ENCODE results near the gene DAB2IP. TPM values are rescaled to one million over a fixed set of nuclear protein-coding genes. Genes with fewer than 3 reads are reported as not detected.

The DAB2IP gene
- total and polyA plus RNA-seq, 4 donors = 19.4 to 75.0 (median 28.7) TPM

DNA sequence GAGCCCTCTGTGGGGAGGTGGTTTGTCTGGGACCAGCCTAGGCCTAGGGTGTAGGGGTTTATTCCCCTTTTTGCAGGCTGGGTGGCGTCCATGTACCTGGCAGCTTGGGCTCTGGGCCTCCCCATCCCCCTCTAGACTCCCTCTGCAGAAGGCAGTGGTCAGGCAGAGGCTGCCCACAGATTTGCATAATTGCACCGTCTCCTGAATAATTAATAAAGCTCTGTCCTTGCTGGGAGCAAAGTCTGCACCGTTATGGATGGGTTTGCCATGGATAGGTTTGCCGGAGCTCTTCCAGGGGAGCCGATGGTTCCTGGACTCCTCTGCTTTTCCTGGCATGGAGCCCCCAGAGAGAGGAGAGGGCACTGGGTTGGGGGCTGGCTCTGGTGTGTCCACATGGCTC, 60.4 kb downstream of the DAB2IP start:
- no peak overlapping the region for H3K4me3 ChIP-seq
- ATAC-seq (ENCODE audit: insufficient read depth, low FRiP score) (no peak), DNase-seq (no peak)
- H3K4me1 ChIP-seq (ENCODE audit: control insufficient read depth in 5 of 5, insufficient read depth in 5 of 5, low read length in 5 of 5) = peaks cover 0 to 25% (median 4%) of the 10 kb centered on the region in 5 donors
- H3K9me3 ChIP-seq (ENCODE audit: control insufficient read depth in 4 of 4, insufficient read depth in 3 of 4, low read length in 3 of 4) = no peaks in the 10 kb centered on the region
- H3K36me3 ChIP-seq (ENCODE audit: control insufficient read depth in 4 of 4, insufficient read depth in 4 of 4, low read length in 4 of 4) = peaks cover 0 to 2% (median under 1%) of the 10 kb centered on the region in 4 donors
- no peaks in the 10 kb centered on the region for H3K27me3 ChIP-seq (ENCODE audit: control insufficient read depth in 3 of 3, insufficient read depth in 3 of 3, low read length in 2 of 3)
- TF ChIP-seq, protein P1, sequence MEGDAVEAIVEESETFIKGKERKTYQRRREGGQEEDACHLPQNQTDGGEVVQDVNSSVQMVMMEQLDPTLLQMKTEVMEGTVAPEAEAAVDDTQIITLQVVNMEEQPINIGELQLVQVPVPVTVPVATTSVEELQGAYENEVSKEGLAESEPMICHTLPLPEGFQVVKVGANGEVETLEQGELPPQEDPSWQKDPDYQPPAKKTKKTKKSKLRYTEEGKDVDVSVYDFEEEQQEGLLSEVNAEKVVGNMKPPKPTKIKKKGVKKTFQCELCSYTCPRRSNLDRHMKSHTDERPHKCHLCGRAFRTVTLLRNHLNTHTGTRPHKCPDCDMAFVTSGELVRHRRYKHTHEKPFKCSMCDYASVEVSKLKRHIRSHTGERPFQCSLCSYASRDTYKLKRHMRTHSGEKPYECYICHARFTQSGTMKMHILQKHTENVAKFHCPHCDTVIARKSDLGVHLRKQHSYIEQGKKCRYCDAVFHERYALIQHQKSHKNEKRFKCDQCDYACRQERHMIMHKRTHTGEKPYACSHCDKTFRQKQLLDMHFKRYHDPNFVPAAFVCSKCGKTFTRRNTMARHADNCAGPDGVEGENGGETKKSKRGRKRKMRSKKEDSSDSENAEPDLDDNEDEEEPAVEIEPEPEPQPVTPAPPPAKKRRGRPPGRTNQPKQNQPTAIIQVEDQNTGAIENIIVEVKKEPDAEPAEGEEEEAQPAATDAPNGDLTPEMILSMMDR (IDR thresholded peaks at IDR 0.05; ENCODE audit: control extremely low read depth, extremely low read depth) = no peak
- WGBS, 2 donors = 89 to 93% methylated on average over 5 of the region's 5 CpGs
- H3K9ac ChIP-seq (ENCODE audit: insufficient read depth in 1 of 2, low read length in 2 of 2) = no peak overlapping the region
- no peak overlapping the region for H3K27ac ChIP-seq (ENCODE audit: low read depth in 1 of 2, low read length in 1 of 2)

DNA sequence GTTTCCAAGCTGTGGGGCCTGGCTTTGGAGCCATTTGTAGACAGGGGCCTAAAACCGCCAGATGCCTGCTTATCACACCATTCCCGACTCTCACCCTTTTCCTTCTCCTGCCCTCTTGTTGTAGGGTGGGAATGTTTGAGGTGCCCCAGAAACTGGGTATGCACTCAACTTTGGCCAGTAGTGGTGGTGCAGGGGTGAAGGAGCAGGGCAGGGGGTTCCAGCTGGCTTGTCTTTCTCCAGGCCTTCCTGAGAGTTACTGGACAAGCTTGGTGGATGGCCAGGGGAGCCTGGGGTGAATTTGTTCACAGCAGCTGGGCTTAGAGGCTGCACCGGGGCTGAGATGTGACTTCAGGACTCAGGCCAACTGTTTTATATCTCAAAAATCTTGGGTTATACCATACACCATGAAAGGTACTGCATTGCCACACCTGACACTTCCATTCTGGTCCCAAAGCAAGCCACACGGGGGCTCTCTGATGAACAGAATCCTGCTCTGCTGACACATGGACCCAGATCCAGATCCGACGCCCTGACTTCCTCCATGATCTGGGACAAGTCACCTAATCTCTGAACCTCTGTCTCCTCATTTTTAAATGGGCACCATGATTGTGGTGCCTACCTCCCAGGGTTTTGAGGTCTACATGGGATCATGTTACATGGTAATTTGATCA, 62.1 kb downstream of the DAB2IP start:
- peaks cover 0 to 1% (median 0%) of the 10 kb centered on the region in 4 donors for H3K36me3 ChIP-seq (ENCODE audit: control insufficient read depth in 4 of 4, insufficient read depth in 4 of 4, low read length in 4 of 4)
- no peak for ATAC-seq (ENCODE audit: insufficient read depth, low FRiP score)
- H3K27me3 ChIP-seq (ENCODE audit: control insufficient read depth in 3 of 3, insufficient read depth in 3 of 3, low read length in 2 of 3) = no peaks in the 10 kb centered on the region
- no peaks in the 10 kb centered on the region for H3K9me3 ChIP-seq (ENCODE audit: control insufficient read depth in 4 of 4, insufficient read depth in 3 of 4, low read length in 3 of 4)
- no peak for DNase-seq
- H3K4me1 ChIP-seq (ENCODE audit: control insufficient read depth in 5 of 5, insufficient read depth in 5 of 5, low read length in 5 of 5) = peaks cover 0 to 37% (median 12%) of the 10 kb centered on the region in 5 donors
- H3K4me3 ChIP-seq = no peak overlapping the region
- TF ChIP-seq, protein P1 (IDR thresholded peaks at IDR 0.05; ENCODE audit: control extremely low read depth, extremely low read depth) = no peak
- no peak overlapping the region for H3K9ac ChIP-seq (ENCODE audit: insufficient read depth in 1 of 2, low read length in 2 of 2)
- H3K27ac ChIP-seq (ENCODE audit: low read depth in 1 of 2, low read length in 1 of 2) = no peak overlapping the region
- WGBS, 2 donors = 89 to 92% methylated on average over 6 of the region's 6 CpGs

DNA sequence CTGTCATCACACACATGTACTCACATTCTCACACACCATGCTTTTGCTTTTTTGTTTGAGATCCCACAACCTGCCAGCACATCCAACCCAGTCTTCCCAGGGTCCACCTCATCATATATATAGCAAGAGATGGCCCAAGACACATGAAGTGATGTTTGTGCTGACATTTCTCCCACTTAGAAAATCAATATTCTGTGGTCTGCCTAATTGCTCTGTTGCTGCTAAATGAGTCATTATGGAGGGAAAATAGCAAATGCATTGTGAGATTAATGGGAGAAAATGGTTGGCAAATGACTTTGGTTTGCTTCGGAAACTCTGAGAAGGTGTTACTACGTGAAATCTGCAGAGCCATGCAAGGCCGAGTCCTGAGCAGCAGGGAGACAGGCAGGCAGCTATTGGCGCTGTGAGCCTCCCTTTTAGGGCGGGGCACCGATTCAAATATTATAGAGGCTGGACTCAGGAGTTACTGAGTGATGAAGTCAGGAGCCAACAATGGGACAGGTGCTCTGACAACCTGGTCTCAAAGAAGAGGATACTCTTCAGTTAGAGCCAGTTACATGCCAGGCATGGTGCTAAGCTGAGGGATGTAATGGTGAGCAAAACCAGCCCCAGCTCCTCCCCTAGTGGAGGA, 62.8 kb downstream of the DAB2IP start:
- H3K4me3 ChIP-seq = no peak overlapping the region
- peaks cover 0 to 37% (median 12%) of the 10 kb centered on the region in 5 donors for H3K4me1 ChIP-seq (ENCODE audit: control insufficient read depth in 5 of 5, insufficient read depth in 5 of 5, low read length in 5 of 5)
- DNase-seq (no peak), ATAC-seq (ENCODE audit: insufficient read depth, low FRiP score) (no peak)
- no peak overlapping the region for H3K9ac ChIP-seq (ENCODE audit: insufficient read depth in 1 of 2, low read length in 2 of 2)
- no peak overlapping the region for H3K27ac ChIP-seq (ENCODE audit: low read depth in 1 of 2, low read length in 1 of 2)
- no peaks in the 10 kb centered on the region for H3K27me3 ChIP-seq (ENCODE audit: control insufficient read depth in 3 of 3, insufficient read depth in 3 of 3, low read length in 2 of 3)
- peaks cover 0 to 1% (median 0%) of the 10 kb centered on the region in 4 donors for H3K36me3 ChIP-seq (ENCODE audit: control insufficient read depth in 4 of 4, insufficient read depth in 4 of 4, low read length in 4 of 4)
- TF ChIP-seq, protein P1 (IDR thresholded peaks at IDR 0.05; ENCODE audit: control extremely low read depth, extremely low read depth) = no peak
- H3K9me3 ChIP-seq (ENCODE audit: control insufficient read depth in 4 of 4, insufficient read depth in 3 of 4, low read length in 3 of 4) = no peaks in the 10 kb centered on the region
- WGBS, 2 donors = 94 to 95% methylated on average over 6 of the region's 6 CpGs
